HG03066 (cell line): ENCODE measurements around the gene RAB35.

Experiments
- ATAC-seq: cut with Tn5 transposase; IDR thresholded peaks from one replicate; pipeline ENCODE4 v1.9.1; 2021; ENCODE audit warnings: low read depth; ENCODE audit not compliant: unreplicated experiment

The RAB35 gene

GRCh38 chr12:120134307-120134980 lies 17.9 kb upstream of the RAB35 start:
- no peak for ATAC-seq

- peak; percentile 92 for ATAC-seq
Measured at GRCh38 chr12:120132863-120133385, 16.4 kb upstream of the RAB35 start.

GRCh38 chr12:120132054-120132836 lies 15.7 kb upstream of the RAB35 start:
- ATAC-seq = no peak

GRCh38 chr12:120131116-120131515 lies 14.6 kb upstream of the RAB35 start:
- no peak for ATAC-seq

GRCh38 chr12:120130011-120130410 lies 13.5 kb upstream of the RAB35 start:
- ATAC-seq = no peak

GRCh38 chr12:120126635-120127005 lies 10.1 kb upstream of the RAB35 start:
- ATAC-seq = no peak

- no peak for ATAC-seq
Measured at GRCh38 chr12:120125792-120126634, 9.5 kb upstream of the RAB35 start.

GRCh38 chr12:120125029-120125428 lies 8.5 kb upstream of the RAB35 start:
- ATAC-seq = no peak

- peak; percentile 47 for ATAC-seq
Measured at GRCh38 chr12:120121766-120122293, 5.3 kb upstream of the RAB35 start.

GRCh38 chr12:120121343-120121742 lies 4.8 kb upstream of the RAB35 start:
- no peak for ATAC-seq

- peak; percentile 18 for ATAC-seq
Measured at GRCh38 chr12:120119271-120119973, 2.9 kb upstream of the RAB35 start.

GRCh38 chr12:120118321-120119061 lies 1.9 kb upstream of the RAB35 start:
- no peak for ATAC-seq

GRCh38 chr12:120117961-120118320 lies 1.4 kb upstream of the RAB35 start:
- ATAC-seq = no peak

GRCh38 chr12:120116792-120117651 lies 469 bp upstream of the RAB35 start:
- peak; percentile 34 for ATAC-seq

GRCh38 chr12:120115692-120116440 lies 687 bp downstream of the RAB35 start:
- no peak for ATAC-seq

- ATAC-seq = no peak
Measured at GRCh38 chr12:120115066-120115465, 1.5 kb downstream of the RAB35 start.

GRCh38 chr12:120110550-120111501 lies 5.7 kb downstream of the RAB35 start:
- peak; percentile 72 for ATAC-seq
